ENCODE measurements around the gene SRPK2.

Gene SRPK2

DNA sequence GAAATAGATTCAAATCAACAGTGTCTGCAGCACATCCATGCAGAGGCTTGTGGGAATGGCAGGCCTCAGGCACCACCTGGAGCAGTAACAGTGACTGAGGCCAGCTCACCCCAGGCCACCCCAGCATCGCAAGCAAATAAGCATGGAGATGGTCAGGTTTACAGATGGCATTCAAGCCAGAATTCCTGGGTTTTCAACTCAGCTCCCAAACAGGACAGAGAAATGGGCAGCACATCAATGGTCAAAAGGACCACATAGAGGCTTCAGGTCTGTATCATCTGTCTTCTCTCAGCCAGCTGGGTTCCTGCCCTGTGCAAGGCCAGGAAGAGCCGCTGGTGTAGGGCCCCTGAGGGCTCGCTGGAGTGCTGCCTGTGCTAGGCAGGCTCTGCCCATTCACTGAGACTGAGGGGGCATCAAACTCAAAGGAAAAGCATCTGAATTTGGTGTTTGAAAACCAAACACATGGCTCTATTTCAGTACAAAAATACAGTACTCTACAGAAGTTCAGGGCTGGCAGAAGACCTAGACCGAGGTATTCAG is 262.2 kb downstream of the SRPK2 start:
- DNase-seq: no peak

GRCh38 chr7:105125745-105126144 is 263.0 kb downstream of the SRPK2 start:
- DNase-seq: no peak

DNA sequence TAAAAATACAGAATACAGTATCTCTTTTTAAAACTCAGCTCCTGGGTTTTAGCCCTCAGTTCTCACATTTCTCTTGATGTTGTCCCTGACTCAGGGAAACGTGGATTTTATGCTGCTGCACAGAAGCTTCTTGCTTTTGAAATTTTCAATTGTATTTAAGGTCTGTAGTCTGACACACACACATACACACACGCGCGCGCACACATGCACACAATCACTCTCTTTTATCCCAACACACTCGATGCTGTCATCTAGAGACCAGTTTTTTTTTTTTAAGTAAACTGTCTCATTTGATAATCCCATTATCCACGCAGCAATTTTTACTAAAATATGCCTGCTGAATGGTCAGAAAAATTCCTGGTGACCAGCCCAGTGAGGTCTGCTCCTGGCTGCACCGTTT is 266.1 kb downstream of the SRPK2 start:
- no peak for DNase-seq

DNA sequence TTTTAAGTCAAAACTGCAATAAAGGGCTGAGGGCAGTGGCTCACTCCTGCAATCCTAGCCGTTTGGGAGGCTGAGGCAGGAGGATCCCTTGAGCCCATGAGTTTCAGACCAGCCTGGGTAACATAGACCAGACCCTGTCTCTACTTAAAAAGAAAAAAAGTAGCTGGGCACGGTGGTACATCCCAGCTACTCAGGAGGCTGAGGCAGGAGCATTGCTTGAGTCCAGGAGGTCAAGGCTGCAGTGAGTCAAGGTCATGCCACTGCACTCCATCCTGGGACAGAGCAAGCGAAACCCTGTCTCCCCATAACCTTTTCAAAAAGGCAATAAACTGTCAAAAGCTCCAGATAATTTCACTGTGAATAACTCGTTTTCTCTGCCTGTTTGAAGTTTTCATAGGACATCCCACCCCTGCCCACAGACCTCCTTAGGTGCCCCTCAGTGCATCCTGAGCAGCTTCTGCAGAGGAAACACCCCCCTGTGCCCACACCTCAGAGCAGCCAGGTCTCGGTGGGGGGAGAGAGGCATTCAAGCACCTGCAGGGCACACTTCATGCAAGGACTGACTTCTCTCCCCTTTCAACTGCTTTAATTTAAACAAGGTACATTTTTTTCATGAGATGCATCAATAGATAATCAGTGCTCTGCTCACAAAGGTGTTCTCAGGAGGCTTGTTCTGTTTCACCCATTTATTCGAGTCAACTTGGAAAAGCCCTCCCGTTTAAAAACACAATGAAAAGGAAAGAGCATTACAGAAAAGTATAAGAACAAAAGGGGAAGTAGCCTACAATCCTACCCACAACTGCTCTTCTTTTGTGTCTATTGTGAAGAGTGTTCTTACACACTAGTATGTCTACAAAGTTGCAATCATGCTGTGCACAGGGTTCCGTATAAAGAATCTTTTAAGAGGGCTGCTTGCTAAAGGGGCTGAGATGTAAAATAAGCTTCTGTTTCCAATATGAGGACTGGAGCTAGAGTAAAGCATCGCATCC is 269.8 kb downstream of the SRPK2 start:
- no peak for DNase-seq

GRCh38 chr7:105112440-105113418 is 276.0 kb downstream of the SRPK2 start:
- DNase-seq: no peak

DNA sequence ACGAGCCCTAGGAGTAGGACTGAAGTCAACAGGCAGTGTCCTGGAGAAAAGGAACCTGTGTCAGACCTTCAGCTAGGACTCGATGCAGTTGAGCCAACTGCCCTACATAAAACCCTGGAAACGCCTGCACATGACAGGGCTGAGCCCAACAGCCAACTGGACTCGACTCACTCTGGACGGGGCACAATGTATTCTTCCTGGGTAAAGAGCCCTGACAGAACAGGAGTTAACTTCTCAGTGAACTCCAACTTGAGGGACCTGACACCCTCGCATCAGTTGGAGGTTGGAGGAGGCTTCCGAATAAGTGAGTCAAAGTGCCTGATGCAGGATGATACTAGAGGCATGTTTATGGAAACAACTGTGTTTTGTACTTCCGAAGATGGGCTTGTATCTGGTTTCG is 281.3 kb downstream of the SRPK2 start:
- no peak for DNase-seq

DNA sequence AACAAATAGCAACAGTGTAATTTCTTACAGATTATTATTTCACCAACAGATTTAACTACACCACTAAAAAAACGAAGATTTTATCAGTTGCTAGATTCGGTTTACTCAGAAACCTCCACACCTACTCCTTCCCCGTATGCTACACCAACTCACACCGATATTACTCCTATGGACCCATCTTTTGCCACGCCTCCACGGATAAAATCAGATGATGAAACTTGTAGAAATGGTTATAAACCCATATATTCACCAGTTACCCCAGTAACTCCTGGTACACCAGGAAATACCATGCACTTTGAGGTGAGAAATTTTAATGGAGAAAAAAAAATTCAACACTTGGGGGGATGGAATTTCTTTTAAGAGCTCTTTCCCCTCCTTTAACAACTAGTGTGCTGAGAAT is 282.2 kb downstream of the SRPK2 start:
- no peak for DNase-seq

GRCh38 chr7:105105579-105105978 is 283.1 kb downstream of the SRPK2 start:
- no peak for DNase-seq

GRCh38 chr7:105102557-105103352 is 286.0 kb downstream of the SRPK2 start:
- DNase-seq: no peak

DNA sequence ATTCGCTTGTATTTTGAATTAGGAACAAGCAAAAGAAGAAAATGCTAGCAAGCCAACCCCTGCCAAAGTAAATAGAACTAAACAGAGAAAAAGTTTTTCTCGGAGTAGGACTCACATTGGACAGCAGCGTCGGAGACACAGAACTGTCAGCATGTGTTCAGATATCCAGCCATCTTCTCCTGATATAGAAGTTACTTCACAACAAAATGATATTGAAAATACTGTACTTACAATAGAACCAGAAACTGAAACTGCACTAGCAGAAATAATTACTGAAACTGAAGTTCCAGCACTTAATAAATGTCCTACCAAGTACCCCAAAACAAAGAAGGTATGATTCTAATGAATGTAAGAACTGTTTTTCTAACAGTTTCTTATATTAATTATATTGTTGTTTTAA is 286.9 kb downstream of the SRPK2 start:
- DNase-seq: no peak

DNA sequence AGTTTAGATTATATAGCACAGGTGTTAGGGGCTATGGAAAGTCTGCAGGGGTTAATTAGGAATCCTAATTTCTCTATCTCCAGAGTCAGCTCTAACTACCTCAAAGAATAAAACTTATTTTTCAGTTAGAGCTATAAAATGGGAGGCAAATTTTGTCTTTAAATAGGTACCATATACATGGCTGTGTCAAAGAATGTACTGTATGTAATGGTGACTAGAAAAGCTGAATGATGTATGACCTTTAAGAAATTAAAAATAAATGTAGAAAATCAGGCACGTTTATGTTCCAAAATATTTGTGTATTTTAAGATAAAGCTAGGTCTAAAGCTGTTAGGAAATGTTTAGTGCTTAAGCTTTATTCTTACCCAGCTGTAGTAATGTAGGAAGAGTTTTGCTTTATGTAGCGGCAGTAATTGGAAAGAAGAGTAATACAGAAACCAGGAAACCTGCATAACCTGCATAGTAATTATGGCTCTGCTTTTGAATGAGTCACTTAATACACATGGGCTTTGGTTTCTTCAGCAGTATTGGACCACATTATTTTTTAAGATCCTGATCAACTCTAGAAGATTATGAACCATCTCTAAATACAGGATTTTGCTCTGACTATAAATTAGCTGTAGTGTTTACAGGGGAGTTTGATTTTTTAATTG is 289.7 kb downstream of the SRPK2 start:
- DNase-seq: no peak

- no peak for DNase-seq
Observed at GRCh38 chr7:105097619-105098018, 291.1 kb downstream of the SRPK2 start.

DNA sequence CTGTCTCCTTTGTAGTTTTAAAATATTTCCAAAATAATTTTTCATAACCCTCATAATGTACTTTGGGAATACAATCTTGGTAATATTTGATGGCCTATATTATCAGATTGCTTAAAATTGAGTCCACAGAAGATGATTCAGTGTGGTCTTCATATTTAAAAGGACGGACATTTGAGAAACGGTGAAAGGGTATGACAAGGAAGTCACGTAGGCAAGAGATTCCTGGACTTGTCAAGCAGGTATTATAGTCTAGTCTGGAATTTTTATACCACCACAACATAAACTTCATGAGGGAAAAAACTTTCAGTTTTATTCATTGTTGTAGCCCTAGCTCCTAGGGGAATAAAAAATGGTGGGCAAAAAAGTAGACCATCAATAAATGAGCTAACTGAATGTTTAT is 292.4 kb downstream of the SRPK2 start:
- no peak for DNase-seq

DNA sequence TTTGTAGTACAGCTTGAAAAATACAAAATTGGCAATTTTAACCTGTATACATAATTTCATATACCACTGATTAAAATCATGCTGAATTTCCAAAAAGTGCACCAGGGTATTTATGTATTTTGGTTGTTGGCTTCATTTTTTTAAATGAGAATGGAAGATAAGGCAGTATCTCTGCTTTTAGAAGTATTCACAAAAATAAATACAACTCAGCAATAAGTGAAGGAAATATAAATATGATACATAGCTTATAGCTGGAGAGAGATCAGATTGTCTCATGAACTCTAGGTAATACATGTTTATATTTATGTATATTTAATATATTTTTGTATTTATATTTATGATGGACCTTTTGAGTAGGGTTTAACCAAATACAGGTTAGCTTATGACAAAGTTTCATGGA is 293.8 kb downstream of the SRPK2 start:
- DNase-seq: no peak

GRCh38 chr7:105088456-105088855 is 300.3 kb downstream of the SRPK2 start:
- DNase-seq: no peak

GRCh38 chr7:105087981-105088380 is 300.7 kb downstream of the SRPK2 start:
- DNase-seq: no peak

DNA sequence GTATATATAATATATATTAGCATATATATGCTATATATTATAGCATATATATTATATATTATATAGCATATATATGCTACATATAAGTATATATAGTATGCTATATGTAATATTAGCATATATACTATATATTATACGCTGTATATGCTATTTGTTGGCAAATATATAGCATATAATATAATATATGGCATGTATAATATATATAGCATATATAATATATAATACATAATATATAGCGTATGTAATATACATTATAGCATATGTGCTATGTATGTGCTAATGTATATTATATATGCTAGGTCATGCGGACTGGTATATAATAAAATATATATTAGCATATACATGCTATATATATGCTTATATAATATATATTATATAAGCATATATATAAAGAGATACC is 301.9 kb downstream of the SRPK2 start:
- DNase-seq: no peak

- DNase-seq: no peak
Observed at GRCh38 chr7:105084581-105084980, 304.1 kb downstream of the SRPK2 start.

GRCh38 chr7:105079348-105079747 is 309.4 kb downstream of the SRPK2 start:
- no peak for DNase-seq

DNA sequence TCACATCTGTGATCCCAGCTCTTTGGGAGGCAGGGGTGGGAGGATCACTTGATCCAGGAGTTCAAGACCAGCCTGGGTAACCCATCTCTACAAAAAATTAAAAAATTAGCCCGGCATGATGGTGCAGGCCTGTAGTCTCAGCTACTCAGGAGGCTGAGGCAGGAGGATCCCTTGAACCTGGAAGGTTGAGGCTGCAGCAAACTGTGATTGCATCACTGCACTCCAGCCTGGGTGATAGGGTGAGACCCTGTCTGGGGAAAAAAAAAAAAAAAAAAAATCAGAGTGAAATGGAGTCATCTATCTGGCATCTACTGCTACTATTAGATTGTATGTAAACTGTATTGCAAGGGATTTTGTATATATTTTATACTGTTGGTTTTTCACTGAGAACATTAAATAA is 315.6 kb downstream of the SRPK2 start:
- no peak for DNase-seq

GRCh38 chr7:105068886-105069285 is 319.8 kb downstream of the SRPK2 start:
- no peak for DNase-seq

DNA sequence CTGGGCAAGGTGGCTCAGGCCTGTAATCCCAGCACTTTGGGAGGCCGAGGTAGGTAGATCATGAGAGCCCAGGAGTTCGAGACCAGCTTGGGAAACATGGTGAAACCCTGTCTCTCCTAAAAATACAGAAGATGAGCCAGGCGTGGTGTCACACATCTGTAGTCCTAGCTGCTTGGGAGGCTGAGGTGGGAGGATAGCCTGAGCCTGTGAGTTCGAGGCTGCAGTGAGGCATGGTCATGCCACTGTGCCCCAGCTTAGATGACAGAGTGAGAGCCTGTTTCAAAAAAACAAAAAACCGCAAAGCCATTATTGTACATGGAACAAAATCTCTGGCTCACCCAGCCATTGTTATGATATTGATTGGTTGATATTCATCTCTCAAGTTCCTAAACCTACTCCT is 321.0 kb downstream of the SRPK2 start:
- no peak for DNase-seq
